Motor neuron (in vitro differentiated cells): ENCODE measurements around the gene ZIC4. TPM values are rescaled to one million over a fixed set of nuclear protein-coding genes. Genes with fewer than 3 reads are reported as not detected.

Source experiments
- ATAC-seq, 8 experiments: fragments of 200-7000 bp; cut with Tn5 transposase; replicated peaks in 6 of 8; 2 replicates each; pipeline ENCODE4 v1.8.0; 2021; ENCODE audit warnings: mild to moderate bottlenecking in 8 of 8, moderate library complexity in 8 of 8
- H3K27ac ChIP-seq, 2 donors: fragments of 250-450 bp; sonication (Bioruptor Pico); 2 replicates each; pipeline ENCODE4 v1.9.0; 2021; ENCODE audit warnings: antibody characterized with exemption in 2 of 2, mild to moderate bottlenecking in 2 of 2, moderate library complexity in 1 of 2
- H3K4me1 ChIP-seq, 2 donors: fragments of 250-450 bp; sonication (Bioruptor Pico); replicated peaks in 1 of 2; 2 replicates each; pipeline ENCODE4 v1.6.1; 2021; ENCODE audit warnings: antibody characterized with exemption in 2 of 2, mild to moderate bottlenecking in 2 of 2, moderate library complexity in 1 of 2
- H3K4me3 ChIP-seq, 5 donors: fragments of 250-450 bp; sonication (Bioruptor Pico); 2 replicates each; pipeline ENCODE4 v1.9.0; 2021; ENCODE audit warnings: antibody characterized with exemption in 5 of 5, mild to moderate bottlenecking in 5 of 5, moderate library complexity in 4 of 5
- whole genome bisulfite sequencing, 10 experiments: fragments of 450-650 bp; shearing (Covaris generic); methylation state at CpG; one replicate each; pipeline ENCODE4 v1.0.0; 2022; 5-methylcytosine and 5-hydroxymethylcytosine counted together
- in situ Hi-C, 9 experiments: fragments of 400-800 bp; cut with MboI; loops; one replicate each; pipeline ENCODE4 v1.15.0; 2021; ENCODE audit warnings: low sequenced_read_pairs in 9 of 9, low pct_unique_long_range_greater_than_20kb in 2 of 9; ENCODE audit not compliant: unreplicated experiment in 9 of 9
- total RNA-seq, 8 experiments: library from RNA; unstranded; fragments of 300-600 nt; gene quantifications; 2 replicates each; pipeline versions ENCODE4 v1.2.3 to v1.2.4, GENCODE V29; 2022

ZIC4 gene
- total RNA-seq, 8 experiments from 2014 or later: 0.05 to 12.1 (median 4.0) TPM

GRCh38 chr3:147422601-147423536, 16.5 kb upstream of the ZIC4 start:
- Histone ChIP-seq H3K27ac (no peak overlapping the region), H3K4me1 (peaks cover 0 to 4% of the 10 kb centered on the region in 2 donors), H3K4me3 (no peak overlapping the region)
- peak in 1 of 8 experiments; percentile 39 for ATAC-seq
- in situ Hi-C loops: loop anchor here in 2 of 9 experiments (25.0 kb wide), 2 partner anchors 189 to 664 kb away; no protein-coding TSS in a partner anchor
- WGBS, 10 experiments: 0 to 82% (median 17%) methylated on average over 3 to 33 of the region's 36 CpGs

DNA sequence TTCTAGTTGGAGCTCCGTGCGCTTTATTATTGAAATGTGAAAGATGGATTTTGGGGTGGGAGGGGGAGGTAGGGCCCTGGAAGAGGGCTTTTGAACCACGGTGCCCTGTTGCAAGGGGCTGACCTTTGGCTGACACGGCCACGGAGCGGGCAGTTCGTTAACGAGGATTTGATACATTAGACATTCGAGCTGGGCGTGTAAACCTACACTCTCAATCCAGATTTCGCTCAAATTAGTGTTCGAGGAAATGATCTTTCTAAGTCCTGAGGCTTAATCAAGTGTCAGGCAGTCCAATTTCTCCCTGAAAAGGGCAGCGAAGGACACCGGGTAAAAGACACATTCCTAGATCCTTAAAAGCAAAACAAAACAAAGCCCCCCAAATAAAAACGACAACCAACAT, 15.9 kb upstream of the ZIC4 start:
- in situ Hi-C loops: loop anchor here in 2 of 9 experiments (25.0 kb wide), 2 partner anchors 190 to 665 kb away; no protein-coding TSS in a partner anchor
- Histone ChIP-seq H3K4me3 (no peak overlapping the region), H3K27ac (no peak overlapping the region), H3K4me1 (peaks cover 0 to 4% of the 10 kb centered on the region in 2 donors)
- 5 to 100% (median 30%) methylated on average over 2 to 13 of the region's 15 CpGs; no CpG with 5 or more reads in 1 of the 10 experiments for WGBS, 10 experiments
- no peak for ATAC-seq

- 0 to 50% (median 23%) methylated on average over 1 to 14 of the region's 53 CpGs; no CpG with 5 or more reads in 3 of the 10 experiments for WGBS, 10 experiments
- peaks cover 0 to 4% of the 10 kb centered on the region in 2 donors for H3K4me1 ChIP-seq
- in situ Hi-C loops: loop anchor here in 2 of 9 experiments (25.0 kb wide), 2 partner anchors 191 to 666 kb away; no protein-coding TSS in a partner anchor
- peak in 1 of 8 experiments; percentile 88 for ATAC-seq
- H3K4me3 ChIP-seq: no peak overlapping the region
- no peak overlapping the region for H3K27ac ChIP-seq
These were observed 15.0 kb upstream of the ZIC4 start for GRCh38 chr3:147421184-147421912.

DNA sequence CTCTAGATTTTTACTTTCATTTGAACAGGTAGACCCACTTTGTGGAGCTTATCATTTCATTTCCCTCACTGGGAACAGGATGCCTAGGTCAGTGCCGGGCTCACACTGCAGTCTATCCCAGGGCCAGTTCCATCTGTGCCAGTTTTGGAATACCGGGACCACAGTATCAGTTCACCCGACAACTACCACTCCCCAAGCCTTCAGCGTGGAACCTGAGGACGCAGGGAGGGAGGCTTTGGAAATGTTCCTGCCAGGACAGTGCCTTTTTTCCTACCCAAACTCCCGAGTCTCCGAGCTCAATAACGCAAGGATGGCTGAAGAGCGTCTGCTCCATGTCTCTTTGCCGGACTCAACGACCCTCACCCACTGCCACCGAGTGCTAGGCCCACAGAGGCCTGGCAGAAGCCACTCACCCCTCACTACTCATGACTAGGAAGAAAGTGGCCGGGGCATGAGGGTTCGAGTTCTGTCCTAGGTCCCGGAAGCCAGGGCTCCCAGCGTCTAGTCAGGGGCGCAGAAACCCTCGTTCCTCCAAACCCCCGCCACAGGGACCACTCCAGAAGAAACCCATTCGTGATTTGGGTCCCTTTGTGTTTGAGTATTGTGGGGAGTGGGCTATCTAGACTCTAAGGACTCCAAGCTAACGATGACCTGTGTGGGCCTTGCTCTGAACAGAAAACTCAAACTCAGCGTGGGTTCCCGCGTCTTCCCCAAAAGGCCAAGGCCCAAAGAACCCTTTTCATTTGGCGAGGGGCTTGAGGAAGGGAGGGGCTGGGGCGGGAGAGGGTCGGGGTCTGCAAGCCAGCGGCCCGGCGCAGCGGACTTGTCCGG, 14.2 kb upstream of the ZIC4 start:
- no peak overlapping the region for H3K4me3 ChIP-seq
- 50 to 100% (median 80%) methylated on average over 1 to 16 of the region's 32 CpGs; no CpG with 5 or more reads in 3 of the 10 experiments for WGBS, 10 experiments
- ATAC-seq: no peak
- peaks cover 0 to 4% of the 10 kb centered on the region in 2 donors for H3K4me1 ChIP-seq
- H3K27ac ChIP-seq: no peak overlapping the region
- in situ Hi-C loops: loop anchor here in 2 of 9 experiments (25.0 kb wide), 2 partner anchors 192 to 667 kb away; no protein-coding TSS in a partner anchor

- Histone ChIP-seq H3K4me1 (peaks cover 0 to 4% of the 10 kb centered on the region in 2 donors), H3K27ac (no peak overlapping the region), H3K4me3 (no peak overlapping the region)
- 10 to 100% (median 50%) methylated on average over 2 to 9 of the region's 10 CpGs; no CpG with 5 or more reads in 3 of the 10 experiments for WGBS, 10 experiments
- ATAC-seq: no peak
- in situ Hi-C loops: loop anchor here in 2 of 9 experiments (10.0 to 25.0 kb wide), 3 partner anchors 155 to 667 kb away; no protein-coding TSS in a partner anchor
These were observed 13.5 kb upstream of the ZIC4 start for GRCh38 chr3:147419781-147420224.

GRCh38 chr3:147418808-147419701, 12.7 kb upstream of the ZIC4 start:
- Histone ChIP-seq H3K27ac (no peak overlapping the region), H3K4me3 (peak overlapping the region; percentile 25 to 38 (median 31)), H3K4me1 (peaks cover 0 to 6% of the 10 kb centered on the region in 2 donors)
- 4 to 100% (median 19%) methylated on average over 1 to 26 of the region's 54 CpGs; no CpG with 5 or more reads in 1 of the 10 experiments for WGBS, 10 experiments
- in situ Hi-C loops: loop anchor here in 2 of 9 experiments (10.0 to 25.0 kb wide), 3 partner anchors 156 to 668 kb away; no protein-coding TSS in a partner anchor
- ATAC-seq: peak in 7 of 8 experiments; percentile 57 to 97 (median 90)

GRCh38 chr3:147418371-147418781, 12.0 kb upstream of the ZIC4 start:
- in situ Hi-C loops: loop anchor here in 2 of 9 experiments (10.0 to 25.0 kb wide), 3 partner anchors 156 to 669 kb away; no protein-coding TSS in a partner anchor
- Histone ChIP-seq H3K4me1 (peaks cover 0 to 6% of the 10 kb centered on the region in 2 donors), H3K4me3 (no peak overlapping the region), H3K27ac (no peak overlapping the region)
- no peak for ATAC-seq
- WGBS, 10 experiments: 0 to 87% (median 36%) methylated on average over 1 to 4 of the region's 4 CpGs; no CpG with 5 or more reads in 1 of the 10 experiments

DNA sequence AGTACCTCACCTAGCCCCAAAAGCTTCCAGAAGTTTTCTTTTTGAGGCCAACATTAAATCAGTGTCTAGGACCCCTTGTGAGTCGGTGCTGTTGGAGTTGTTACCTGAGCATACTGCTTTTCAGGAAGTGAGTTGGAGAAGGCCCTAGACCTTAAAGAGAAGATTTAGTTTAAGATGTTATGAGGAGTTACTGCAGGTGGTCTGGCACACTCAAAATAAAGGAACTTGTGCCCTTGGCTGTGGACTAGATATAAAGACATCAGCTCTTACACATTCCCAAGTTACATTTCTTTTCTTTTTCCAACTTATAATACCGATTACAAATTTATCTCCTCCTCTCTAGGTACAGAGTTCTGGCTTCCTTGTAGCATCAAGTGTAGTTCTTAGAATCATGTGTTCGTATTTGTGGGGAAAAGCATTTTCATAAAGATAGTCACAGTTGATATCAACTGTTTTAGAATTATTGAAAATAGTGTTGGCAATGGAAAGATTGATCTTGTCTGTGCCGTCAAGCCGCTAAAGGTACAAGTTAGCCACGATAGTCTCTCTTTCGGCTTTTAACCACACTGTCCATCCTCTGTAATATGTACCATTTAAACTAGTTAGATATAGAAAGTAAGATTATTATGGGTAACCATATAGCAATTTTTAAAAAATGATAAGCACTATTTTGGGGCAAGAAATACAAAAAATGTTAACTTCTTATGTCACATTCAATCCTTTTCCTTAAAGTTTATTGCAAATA, 11.4 kb upstream of the ZIC4 start:
- 14 to 99% (median 67%) methylated on average over 2 to 7 of the region's 7 CpGs for WGBS, 10 experiments
- in situ Hi-C loops: loop anchor here in 2 of 9 experiments (10.0 to 25.0 kb wide), 3 partner anchors 157 to 670 kb away; no protein-coding TSS in a partner anchor
- peaks cover 0 to 4% of the 10 kb centered on the region in 2 donors for H3K4me1 ChIP-seq
- no peak overlapping the region for H3K4me3 ChIP-seq
- H3K27ac ChIP-seq: no peak overlapping the region
- ATAC-seq: no peak

DNA sequence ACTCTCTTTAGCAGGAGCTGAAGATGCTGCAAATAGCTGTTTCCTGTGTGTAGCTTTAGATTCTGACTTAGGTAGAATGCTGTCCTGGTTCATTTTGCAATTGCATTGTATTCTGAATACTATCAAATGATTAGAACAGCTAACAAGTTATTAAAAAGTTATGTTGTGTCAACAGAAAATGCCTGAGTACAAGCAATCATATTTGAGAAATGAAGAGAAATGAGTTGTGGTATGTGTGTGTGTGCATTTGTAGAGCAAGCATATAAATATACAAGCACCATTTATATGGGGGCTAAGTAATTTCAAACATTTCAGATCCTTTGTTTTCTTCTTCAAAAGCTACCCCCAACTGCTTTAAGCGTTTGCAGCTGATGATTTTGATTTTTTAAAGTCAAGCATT, 10.6 kb upstream of the ZIC4 start:
- no peak for ATAC-seq
- in situ Hi-C loops: loop anchor here in 2 of 9 experiments (10.0 to 25.0 kb wide), 3 partner anchors 158 to 670 kb away; no protein-coding TSS in a partner anchor
- H3K4me1 ChIP-seq: peaks cover 0 to 4% of the 10 kb centered on the region in 2 donors
- no peak overlapping the region for H3K27ac ChIP-seq
- WGBS, 10 experiments: 0 to 83% (median 18%) methylated on average over 1 of the region's 1 CpG; no CpG with 5 or more reads in 1 of the 10 experiments
- H3K4me3 ChIP-seq: no peak overlapping the region

GRCh38 chr3:147415874-147416273, 9.5 kb upstream of the ZIC4 start:
- 22 to 100% (median 49%) methylated on average over 1 to 2 of the region's 2 CpGs; no CpG with 5 or more reads in 1 of the 10 experiments for WGBS, 10 experiments
- peaks cover 4% of the 10 kb centered on the region in 2 donors for H3K4me1 ChIP-seq
- H3K27ac ChIP-seq: no peak overlapping the region
- ATAC-seq: no peak
- H3K4me3 ChIP-seq: no peak overlapping the region
- in situ Hi-C loops: loop anchor here in 2 of 9 experiments (10.0 to 25.0 kb wide), 3 partner anchors 159 to 671 kb away; no protein-coding TSS in a partner anchor
